HepG2 (cell line): ENCODE data around the gene SPATA33. TPM values are rescaled to one million over a fixed set of nuclear protein-coding genes. Genes with fewer than 3 reads are reported as not detected.

Source experiments
- ELF3 ChIP-seq: IDR thresholded peaks from 2 replicates; pipeline ENCODE4 v1.6.1; 2016; ENCODE audit warnings: missing genetic modification reagents, missing compliant biosample characterization
- FOXP4 ChIP-seq: sonication (generic); formaldehyde crosslinking; IDR thresholded peaks from 2 replicates; pipeline ENCODE4 v1.4.0; 2020; ENCODE audit warnings: missing genetic modification reagents
- GATAD2A ChIP-seq: IDR thresholded peaks from 2 replicates; pipeline ENCODE4 v1.6.1; 2016
- HOXA5 ChIP-seq: sonication (generic); formaldehyde crosslinking; IDR thresholded peaks from 2 replicates; pipeline ENCODE4 v1.4.0; 2020; ENCODE audit warnings: missing genetic modification reagents
- IRF9 ChIP-seq: sonication (generic); formaldehyde crosslinking; IDR thresholded peaks from 2 replicates; pipeline ENCODE4 v1.8.0; 2022; ENCODE audit warnings: missing genetic modification reagents, mild to moderate bottlenecking, borderline replicate concordance
- PAF1 ChIP-seq: IDR thresholded peaks from 2 replicates; pipeline ENCODE4 v1.6.1; 2016; ENCODE audit warnings: missing genetic modification reagents, missing compliant biosample characterization
- RXRA ChIP-seq: sonication (generic); formaldehyde crosslinking; IDR thresholded peaks from 2 replicates; pipeline ENCODE4 v1.5.1; 2020; ENCODE audit warnings: missing genetic modification reagents
- SIN3A ChIP-seq: IDR thresholded peaks from 2 replicates; pipeline ENCODE4 v1.6.1; 2011; ENCODE audit warnings: low read depth, mild to moderate bottlenecking, control low read depth, low read length, borderline replicate concordance
- SMARCE1 ChIP-seq: fragments of 450-650 bp; IDR thresholded peaks from 2 replicates; pipeline ENCODE4 v1.6.1; 2017; ENCODE audit warnings: borderline replicate concordance
- TFDP1 ChIP-seq: IDR thresholded peaks from 2 replicates; pipeline ENCODE4 v1.6.1; 2016; ENCODE audit warnings: missing compliant biosample characterization, missing genetic modification reagents, borderline replicate concordance
- TIGD3 ChIP-seq: sonication (generic); formaldehyde crosslinking; IDR thresholded peaks from 2 replicates; pipeline ENCODE4 v1.5.1; 2020; ENCODE audit warnings: mild to moderate bottlenecking, missing genetic modification reagents, borderline replicate concordance
- ZBTB7B ChIP-seq: sonication (generic); formaldehyde crosslinking; IDR thresholded peaks from 2 replicates; pipeline ENCODE4 v1.4.0; 2020; ENCODE audit warnings: missing genetic modification reagents
- ZFAT ChIP-seq: sonication (generic); formaldehyde crosslinking; conservative IDR thresholded peaks from 2 replicates; pipeline ENCODE4 v1.8.1; 2023; ENCODE audit warnings: missing genetic modification reagents, inconsistent platforms
- ZGPAT ChIP-seq: IDR thresholded peaks from 2 replicates; pipeline ENCODE4 v1.6.1; 2016; ENCODE audit warnings: mild to moderate bottlenecking
- ZNF414 ChIP-seq: sonication (generic); formaldehyde crosslinking; IDR thresholded peaks from 2 replicates; pipeline ENCODE4 v1.5.0; 2020; ENCODE audit warnings: missing genetic modification reagents
- ZNF430 ChIP-seq: sonication (generic); formaldehyde crosslinking; IDR thresholded peaks from 2 replicates; pipeline ENCODE4 v1.9.0; 2021; ENCODE audit warnings: mild to moderate bottlenecking, missing genetic modification reagents
- ZNF44 ChIP-seq: sonication (generic); formaldehyde crosslinking; IDR thresholded peaks from 2 replicates; pipeline ENCODE4 v1.5.1; 2020; ENCODE audit warnings: mild to moderate bottlenecking, missing genetic modification reagents
- ZNF451 ChIP-seq: sonication (generic); formaldehyde crosslinking; IDR thresholded peaks from 2 replicates; pipeline ENCODE4 v1.5.0; 2020; ENCODE audit warnings: mild to moderate bottlenecking, missing genetic modification reagents
- ZNF501 ChIP-seq: sonication (generic); formaldehyde crosslinking; IDR thresholded peaks from 2 replicates; pipeline ENCODE4 v1.5.1; 2020; ENCODE audit warnings: mild to moderate bottlenecking, moderate library complexity, missing genetic modification reagents
- ZNF513 ChIP-seq: sonication (generic); formaldehyde crosslinking; conservative IDR thresholded peaks from 2 replicates; pipeline ENCODE4 v1.5.0; 2020; ENCODE audit warnings: missing genetic modification reagents
- polyA plus RNA-seq, 8 experiments: library from polyadenylated mRNA; depleted of rRNA in 3 of 8; stranded (reverse) in 7 of 8; unstranded in 1 of 8; fragments of >200 nt; fragmentation: Illumina TruSeq in 4 of 8; extraction: Trizol in 4 of 8; gene quantifications; 2 replicates each; pipeline versions ENCODE4 v1.2.1 to v1.2.3, GENCODE V29; 2011 to 2016; ENCODE audit warnings: low read depth in 4 of 8, missing spikeins in 1 of 8, mixed read lengths in 1 of 8; ENCODE audit not compliant: insufficient read depth in 1 of 8
- total RNA-seq, 5 experiments: library from RNA; depleted of rRNA; stranded (reverse); fragments of >200 nt; fragmentation: Illumina TruSeq; extraction: Trizol; gene quantifications; 2 replicates each; pipeline ENCODE4 v1.2.3, GENCODE V29; 2016; ENCODE audit warnings: low read depth in 1 of 5

The SPATA33 gene
- total and polyA plus RNA-seq, 2 of the 13 experiments (the other 11 are each of a cell fraction or from before 2014, with no cell fraction given), result 5.7 to 11.0 TPM

- TF ChIP-seq TFDP1 (CRISPR knock-in tag), result peak; percentile 87; the same call in 1 of the 2 replicates
- peak; percentile 70; the same call in 1 of the 2 replicates for TF ChIP-seq ZNF451 (CRISPR knock-in tag)
- peak; percentile 84; the same call in 1 of the 2 replicates for TF ChIP-seq ZGPAT (CRISPR knock-in tag)
- TF ChIP-seq ZNF414 (CRISPR knock-in tag), result peak; percentile 49; the same call in 1 of the 2 replicates
- TF ChIP-seq TIGD3, result 0 out of 2 replicates have a peak, but pooled peaks have one; percentile 37
- TF ChIP-seq RXRA, result peak; percentile 64
- TF ChIP-seq ZNF44, result no peak
- TF ChIP-seq SIN3A, result no peak
- peak; percentile 14; the same call in 1 of the 2 replicates for TF ChIP-seq FOXP4
- TF ChIP-seq ZBTB7B, result peak; percentile 79
- TF ChIP-seq SMARCE1, result no peak
- TF ChIP-seq ZNF501, result peak; percentile 79
- no peak for TF ChIP-seq GATAD2A (CRISPR knock-in tag)
- 0 out of 2 replicates have a peak, but pooled peaks have one; percentile 75 for TF ChIP-seq ZNF513 (CRISPR knock-in tag)
- TF ChIP-seq IRF9 (CRISPR knock-in tag), result peak; percentile 93
- peak; percentile 73 for TF ChIP-seq ELF3
- 0 out of 2 replicates have a peak, but pooled peaks have one; percentile 50 for TF ChIP-seq ZFAT
- 0 out of 2 replicates have a peak, but pooled peaks have one; percentile 5 for TF ChIP-seq ZNF430
- TF ChIP-seq HOXA5, result peak; percentile 19; the same call in 1 of the 2 replicates
- no peak for TF ChIP-seq PAF1
Measured at GRCh38 chr16:89700649-89701424, 43.2 kb downstream of the SPATA33 start (continued).
